Measurements from ENCODE around the gene DUS2.

- TF ChIP-seq POLR2A (IDR thresholded peaks at IDR 0.05): no peak
- no peak for TF ChIP-seq POLR2AphosphoS5 (IDR thresholded peaks at IDR 0.05)
- TF ChIP-seq CTCF (IDR thresholded peaks at IDR 0.05): no peak
- TF ChIP-seq EP300 (IDR thresholded peaks at IDR 0.05): no peak
These were observed 52.9 kb downstream of the DUS2 start for GRCh38 chr16:68075980-68076379.

All from sigmoid colon (tissue), 4 donors.